Mesodermal cell (in vitro differentiated cells): ENCODE results near the gene KCNK10.
A peak's percentile ranks its signal among the peaks of the same experiment; 100 is the strongest.

Experiments used
- H3K27ac ChIP-seq: 2 replicates; pipeline ENCODE4 v1.7.0; 2013; ENCODE audit warnings: mild to moderate bottlenecking, low read depth, low read length, moderate library complexity; ENCODE audit not compliant: severe bottlenecking
- H3K36me3 ChIP-seq: 2 replicates; pipeline ENCODE4 v1.7.1; 2013; ENCODE audit warnings: mild to moderate bottlenecking, low read length, moderate library complexity; ENCODE audit not compliant: control insufficient read depth, insufficient read depth
- H3K4me1 ChIP-seq: one replicate; pipeline ENCODE4 v1.7.1; 2013; ENCODE audit warnings: mild to moderate bottlenecking, low read length; ENCODE audit not compliant: insufficient read depth, control insufficient read depth, poor library complexity, severe bottlenecking
- H3K4me3 ChIP-seq: 2 replicates; pipeline ENCODE4 v1.7.0; 2013; ENCODE audit warnings: low read length, control low read depth, mild to moderate bottlenecking; ENCODE audit not compliant: insufficient read depth, poor library complexity, severe bottlenecking; ENCODE audit errors: extremely low read depth
- H3K9me3 ChIP-seq: 2 replicates; pipeline ENCODE4 v1.7.1; 2013; ENCODE audit warnings: mild to moderate bottlenecking, low read length, moderate library complexity; ENCODE audit not compliant: control insufficient read depth
- WGBS, 2 experiments: methylation state at CpG; one replicate each; pipeline ENCODE4 v1.1.5; 2013; ENCODE audit warnings: missing lambda C conversion rate in 2 of 2; ENCODE audit not compliant: insufficient coverage in 2 of 2; 5-methylcytosine and 5-hydroxymethylcytosine counted together

KCNK10 gene

GRCh38 chr14:88202286-88202685 lies 120.8 kb downstream of the KCNK10 start:
- no peaks in the 10 kb centered on the region for H3K4me1 ChIP-seq
- WGBS, 2 experiments = 83 to 95% methylated on average over 1 to 4 of the region's 4 CpGs
- H3K9me3 ChIP-seq = no peaks in the 10 kb centered on the region
- no peak overlapping the region for H3K4me3 ChIP-seq
- no peaks in the 10 kb centered on the region for H3K36me3 ChIP-seq
- no peak overlapping the region for H3K27ac ChIP-seq

- H3K27ac ChIP-seq = no peak overlapping the region
- WGBS, 2 experiments = 61% methylated on average over 2 of the region's 2 CpGs; no CpG with 5 or more reads in 1 of the 2 experiments
- H3K36me3 ChIP-seq = no peaks in the 10 kb centered on the region
Observed at GRCh38 chr14:88201851-88202250, 121.2 kb downstream of the KCNK10 start.

DNA sequence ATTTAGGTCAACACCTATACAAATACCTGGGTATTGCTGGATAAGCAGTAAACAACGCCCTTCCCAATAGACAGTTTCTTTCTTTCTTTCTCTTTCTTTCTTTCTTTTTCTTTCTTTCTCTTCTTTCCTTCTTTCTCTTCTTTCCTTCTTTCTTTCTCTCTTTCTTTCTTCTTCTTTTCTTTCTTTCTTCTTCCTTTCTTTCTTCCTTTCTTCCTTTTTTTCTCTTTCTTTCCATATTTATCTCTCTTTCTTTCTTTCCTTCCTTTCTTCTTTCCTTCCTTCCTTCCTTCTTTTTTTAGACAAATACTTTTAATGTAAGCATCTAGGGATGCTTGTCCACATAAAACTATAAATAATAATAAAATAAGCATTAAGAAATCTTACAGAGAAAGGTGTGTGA lies 123.2 kb downstream of the KCNK10 start:
- H3K4me3 ChIP-seq = no peak overlapping the region
- no peaks in the 10 kb centered on the region for H3K36me3 ChIP-seq
- WGBS, 2 experiments = 90 to 91% methylated on average over 1 of the region's 1 CpG
- H3K4me1 ChIP-seq = no peaks in the 10 kb centered on the region
- H3K9me3 ChIP-seq = no peaks in the 10 kb centered on the region
- no peak overlapping the region for H3K27ac ChIP-seq

More at GRCh38 chr14:88201851-88202250, 121.2 kb downstream of the KCNK10 start:
- H3K4me3 ChIP-seq = no peak overlapping the region
- no peaks in the 10 kb centered on the region for H3K4me1 ChIP-seq
- H3K9me3 ChIP-seq = no peaks in the 10 kb centered on the region

DNA sequence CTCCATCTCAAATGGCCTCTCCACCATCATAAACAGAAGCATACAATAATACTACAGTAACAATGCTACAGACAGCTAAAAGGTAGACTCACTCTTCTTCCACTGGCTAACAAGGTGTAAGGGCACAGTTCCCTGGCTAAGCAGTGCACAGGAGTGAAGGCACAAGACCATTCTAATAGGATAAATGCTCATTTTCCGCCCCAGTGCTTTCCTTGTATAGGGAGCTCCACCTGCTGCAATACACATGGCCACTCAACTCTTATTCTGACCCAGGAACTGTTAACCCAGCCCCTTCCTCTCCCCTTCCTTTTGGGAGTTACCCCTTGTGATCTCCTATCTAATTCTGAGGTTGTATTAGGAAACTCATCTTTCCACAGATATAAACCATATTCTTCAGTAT lies 124.6 kb downstream of the KCNK10 start:
- H3K4me1 ChIP-seq = no peaks in the 10 kb centered on the region
- no peaks in the 10 kb centered on the region for H3K9me3 ChIP-seq
- no peak overlapping the region for H3K4me3 ChIP-seq
- H3K27ac ChIP-seq = no peak overlapping the region
- H3K36me3 ChIP-seq = no peaks in the 10 kb centered on the region
- 86 to 92% methylated on average over 1 of the region's 1 CpG for WGBS, 2 experiments

DNA sequence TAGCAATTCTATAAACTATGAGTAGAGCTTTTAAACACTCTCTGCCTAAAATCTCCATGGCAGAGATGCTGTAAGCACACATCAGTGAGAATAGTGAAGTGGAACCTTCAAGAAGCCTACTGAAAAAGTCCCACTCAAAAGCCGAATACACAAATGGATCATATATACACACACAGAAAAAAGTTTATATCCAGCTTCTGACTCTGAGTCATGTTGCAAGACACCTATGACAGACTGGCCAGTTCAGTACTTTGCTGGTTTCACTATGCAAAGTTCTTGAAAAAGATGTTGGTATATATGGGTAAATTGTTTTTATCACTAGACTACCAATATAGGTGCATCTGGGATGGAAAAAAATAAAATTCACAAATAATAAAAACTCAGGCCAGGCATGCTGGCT lies 126.1 kb downstream of the KCNK10 start:
- no peak overlapping the region for H3K27ac ChIP-seq
- no peaks in the 10 kb centered on the region for H3K36me3 ChIP-seq
- no peaks in the 10 kb centered on the region for H3K9me3 ChIP-seq
- H3K4me3 ChIP-seq = no peak overlapping the region
- no CpG with 5 or more reads among the region's 1 CpG for WGBS, 2 experiments
- no peaks in the 10 kb centered on the region for H3K4me1 ChIP-seq

DNA sequence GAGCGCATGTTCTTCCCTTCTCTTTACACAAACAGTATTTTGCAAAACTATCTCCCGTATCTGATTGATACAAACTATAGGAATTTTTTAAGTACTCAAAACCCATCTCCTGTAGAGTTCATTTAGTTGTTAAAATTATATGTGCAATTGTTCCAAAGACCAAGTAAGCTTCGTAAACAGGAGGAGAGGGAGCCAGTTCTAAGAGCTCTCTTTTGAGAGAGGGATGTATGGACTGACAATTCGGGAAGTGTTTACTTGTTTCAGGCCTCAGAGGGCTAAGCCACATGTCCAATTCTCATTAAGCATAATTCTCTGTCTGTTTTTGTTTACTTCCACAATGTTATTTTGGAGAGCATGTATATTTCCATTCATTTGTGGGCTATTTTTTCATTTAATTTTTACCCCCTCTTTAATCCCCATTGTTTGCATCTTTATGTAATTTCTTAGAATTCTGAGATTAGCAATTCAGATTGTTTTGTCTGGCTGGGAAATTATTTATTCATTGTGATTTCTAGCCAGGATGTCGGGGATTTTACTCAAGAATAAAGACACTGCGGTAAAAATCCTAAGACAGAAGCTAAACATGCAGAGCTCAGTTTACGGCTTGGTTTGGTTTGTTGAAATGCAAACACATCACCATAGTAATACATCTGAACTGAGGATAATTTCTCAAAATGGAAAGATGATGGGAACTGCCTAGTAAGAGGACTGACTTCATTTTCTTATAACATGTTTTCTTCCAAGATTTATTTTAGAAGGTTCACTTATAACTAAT lies 126.8 kb downstream of the KCNK10 start:
- H3K4me3 ChIP-seq = no peak overlapping the region
- H3K9me3 ChIP-seq = no peaks in the 10 kb centered on the region
- H3K4me1 ChIP-seq = no peaks in the 10 kb centered on the region
- H3K36me3 ChIP-seq = no peaks in the 10 kb centered on the region
- no peak overlapping the region for H3K27ac ChIP-seq
- whole genome bisulfite sequencing, 2 experiments = 90 to 100% methylated on average over 1 to 2 of the region's 7 CpGs

DNA sequence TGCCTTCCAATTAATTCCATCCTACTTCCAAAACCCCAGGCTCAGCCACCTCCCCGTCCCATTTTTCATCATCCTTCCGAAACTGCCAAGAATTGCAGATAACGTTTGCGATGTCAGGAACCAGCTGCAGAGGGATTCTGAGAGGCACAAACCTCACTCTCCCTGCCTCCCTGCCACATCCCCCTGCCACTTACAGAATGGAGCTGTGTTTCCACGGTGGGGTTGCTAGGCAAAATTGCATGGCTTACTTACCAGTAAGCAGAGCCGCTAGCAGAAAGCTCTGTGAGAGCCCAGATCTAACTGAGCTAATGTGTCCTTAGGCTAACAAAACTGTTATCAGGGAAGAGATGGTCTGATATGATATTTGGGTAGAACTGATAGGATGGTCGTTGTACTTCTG lies 127.4 kb downstream of the KCNK10 start:
- WGBS, 2 experiments = 74 to 87% methylated on average over 5 of the region's 7 CpGs
- Histone ChIP-seq H3K27ac (no peak overlapping the region), H3K4me3 (no peak overlapping the region), H3K9me3 (no peaks in the 10 kb centered on the region), H3K36me3 (no peaks in the 10 kb centered on the region), H3K4me1 (no peaks in the 10 kb centered on the region)

DNA sequence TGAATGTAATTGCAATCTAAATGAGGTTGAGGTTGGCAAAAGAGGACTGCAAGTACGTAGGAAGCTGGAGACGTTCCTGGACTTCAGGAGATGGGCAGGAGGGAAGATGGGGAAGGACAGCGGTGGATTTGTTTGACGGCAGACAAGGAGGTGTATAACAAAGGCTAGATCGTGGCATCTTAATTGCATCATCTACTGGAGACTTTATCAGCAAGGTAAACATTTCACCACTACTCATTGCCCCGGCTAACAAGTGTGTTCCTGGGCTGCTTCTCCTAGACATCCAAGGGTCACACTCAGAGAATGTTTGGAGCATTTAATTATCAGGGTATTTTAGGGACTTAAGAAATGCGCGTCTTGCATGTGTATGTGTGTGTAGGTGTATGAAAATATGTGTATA lies 128.5 kb downstream of the KCNK10 start:
- Histone ChIP-seq H3K4me3 (no peak overlapping the region), H3K27ac (no peak overlapping the region), H3K36me3 (no peaks in the 10 kb centered on the region), H3K9me3 (no peaks in the 10 kb centered on the region), H3K4me1 (no peaks in the 10 kb centered on the region)
- WGBS, 2 experiments = 84 to 96% methylated on average over 4 to 5 of the region's 8 CpGs

- Histone ChIP-seq H3K27ac (no peak overlapping the region), H3K36me3 (no peaks in the 10 kb centered on the region), H3K4me1 (no peaks in the 10 kb centered on the region), H3K4me3 (no peak overlapping the region), H3K9me3 (no peaks in the 10 kb centered on the region)
- WGBS, 2 experiments = 20 to 22% methylated on average over 1 of the region's 2 CpGs
Observed at GRCh38 chr14:88191605-88192004, 131.5 kb downstream of the KCNK10 start.

DNA sequence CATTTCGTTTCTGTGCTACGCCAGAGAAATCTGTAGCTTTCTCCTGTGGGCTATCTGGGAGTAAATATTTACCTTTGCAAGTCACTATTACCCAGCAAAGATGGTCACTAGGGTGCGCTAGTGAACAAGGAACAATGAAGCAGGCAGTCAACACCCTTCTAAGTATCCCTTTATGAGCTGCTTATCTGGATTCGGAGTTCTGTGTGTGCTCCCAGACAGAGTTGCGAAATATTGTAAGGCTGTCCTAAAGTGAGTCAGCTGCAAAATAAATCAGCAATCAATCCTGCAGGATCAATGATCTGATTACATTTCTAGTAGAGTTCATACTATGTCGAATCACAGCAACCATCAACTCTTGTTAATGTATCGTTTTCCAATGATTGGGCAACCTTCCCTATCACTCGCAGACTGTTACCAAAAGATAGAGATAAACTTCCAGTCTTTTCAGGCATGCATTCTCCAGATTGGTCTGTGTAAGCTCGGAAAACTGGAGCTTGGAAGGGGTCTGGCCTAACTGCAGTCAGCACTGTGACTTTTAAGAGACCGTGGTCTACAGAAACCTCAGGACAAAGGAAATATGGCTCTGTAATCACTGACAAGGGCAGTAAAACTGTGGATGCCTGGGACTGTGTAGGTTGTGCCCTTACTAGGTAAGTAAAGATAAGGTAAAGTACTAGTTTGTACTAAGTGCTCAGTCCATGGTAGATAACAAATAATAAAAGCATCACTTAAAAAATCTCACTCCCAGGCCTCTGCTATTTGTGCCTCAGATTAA lies 133.5 kb downstream of the KCNK10 start:
- no peaks in the 10 kb centered on the region for H3K9me3 ChIP-seq

More for the DNA sequence above, 133.5 kb downstream of the KCNK10 start:
- Histone ChIP-seq H3K36me3 (no peaks in the 10 kb centered on the region), H3K4me1 (no peaks in the 10 kb centered on the region), H3K4me3 (no peak overlapping the region), H3K27ac (peak overlapping the region; percentile 74)
- WGBS, 2 experiments = 62 to 85% methylated on average over 6 to 9 of the region's 10 CpGs
